Thyroid gland (tissue), 4 donors: ENCODE results near the gene HIVEP3. TPM values are rescaled to one million over a fixed set of nuclear protein-coding genes. Genes with fewer than 3 reads are reported as not detected.

Experiments
- DNase-seq, 2 donors: peaks; one replicate each; pipeline ENCODE4 v3.0.0-alpha.2; 2019
- H3K27ac ChIP-seq, 3 donors: fragments of 200-600 bp; sonication (generic); 1 replicate in 2 of 3; 2 replicates in 1 of 3; pipeline ENCODE4 v1.5.1; 2016 to 2019; ENCODE audit warnings: mild to moderate bottlenecking in 1 of 3, moderate library complexity in 1 of 3
- H3K27me3 ChIP-seq: fragments of 200-600 bp; sonication (generic); one replicate; pipeline ENCODE4 v1.5.1; 2019
- H3K36me3 ChIP-seq, 2 donors: fragments of 200-600 bp; sonication (generic); one replicate each; pipeline ENCODE4 v1.5.1; 2016 to 2019
- H3K4me1 ChIP-seq, 2 donors: fragments of 200-600 bp; sonication (generic); one replicate each; pipeline ENCODE4 v1.5.1; 2017 to 2019
- H3K4me3 ChIP-seq, 3 donors: fragments of 200-600 bp; sonication (generic); replicated peaks in 1 of 3; 1 replicate in 2 of 3; 2 replicates in 1 of 3; pipeline ENCODE4 v1.5.1; 2016; ENCODE audit warnings: mild to moderate bottlenecking in 1 of 3
- H3K9me3 ChIP-seq: fragments of 200-600 bp; sonication (generic); one replicate; pipeline ENCODE4 v1.5.1; 2017
- CTCF ChIP-seq, 6 experiments: fragments of 200-600 bp in 3 of 6; fragments of 450-650 bp in 3 of 6; sonication (generic) in 3 of 6; IDR thresholded peaks; one replicate each; pipeline ENCODE4 v1.5.1; 2016 to 2019; ENCODE audit warnings: antibody characterized with exemption in 6 of 6, mild to moderate bottlenecking in 2 of 6, inconsistent platforms in 1 of 6, moderate library complexity in 1 of 6
- POLR2A ChIP-seq, 2 donors: fragments of 450-650 bp; IDR thresholded peaks; one replicate each; pipeline ENCODE4 v1.6.1; 2017; ENCODE audit warnings: antibody characterized with exemption in 2 of 2, mild to moderate bottlenecking in 2 of 2, moderate library complexity in 1 of 2
- WGBS, 2 donors: methylation state at CpG; one replicate each; pipeline ENCODE4 v1.1.5; 2017; 5-methylcytosine and 5-hydroxymethylcytosine counted together
- intact Hi-C: fragments of 100-400 bp; cut with DNase I; formaldehyde crosslinking; loops from one replicate; pipeline ENCODE4 v1.15.1; 2023
- total RNA-seq, 4 donors: library from RNA; depleted of rRNA; stranded (reverse); fragments of >200 nt; gene quantifications; one replicate each; pipeline ENCODE4 v1.2.3, GENCODE V29; 2016

Gene HIVEP3
- total RNA-seq, 4 donors from 2014 or later, result 9.7 to 13.5 (median 12.5) TPM

- intact Hi-C loops, result no loop called here
- Histone ChIP-seq H3K9me3 (no peaks in the 10 kb centered on the region), H3K27ac (no peak overlapping the region), H3K36me3 (no peaks in the 10 kb centered on the region), H3K27me3 (no peaks in the 10 kb centered on the region), H3K4me3 (no peak overlapping the region), H3K4me1 (peaks cover 8 to 29% of the 10 kb centered on the region in 2 donors)
- DNase-seq, result no peak
- TF ChIP-seq POLR2A (IDR thresholded peaks at IDR 0.05), result no peak
- TF ChIP-seq CTCF (IDR thresholded peaks at IDR 0.05), result no peak
- WGBS, 2 donors, result 93 to 96% methylated on average over 17 to 23 of the region's 27 CpGs
Observed at GRCh38 chr1:41512701-41513382, 405.9 kb downstream of the HIVEP3 start.

- no peaks in the 10 kb centered on the region for H3K36me3 ChIP-seq
- H3K9me3 ChIP-seq, result no peaks in the 10 kb centered on the region
- H3K27ac ChIP-seq, result no peak overlapping the region
- no peaks in the 10 kb centered on the region for H3K27me3 ChIP-seq
- peaks cover 8 to 20% of the 10 kb centered on the region in 2 donors for H3K4me1 ChIP-seq
- no peak for TF ChIP-seq POLR2A (IDR thresholded peaks at IDR 0.05)
- no peak for TF ChIP-seq CTCF (IDR thresholded peaks at IDR 0.05)
- H3K4me3 ChIP-seq, result no peak overlapping the region
- 94 to 96% methylated on average over 3 to 7 of the region's 7 CpGs for WGBS, 2 donors
- intact Hi-C loops, result no loop called here
- no peak for DNase-seq
Observed at GRCh38 chr1:41511239-41511540, 407.5 kb downstream of the HIVEP3 start.

- WGBS, 2 donors, result 94 to 96% methylated on average over 16 to 24 of the region's 41 CpGs
Observed at GRCh38 chr1:41510531-41511238, 408.0 kb downstream of the HIVEP3 start.

GRCh38 chr1:41509270-41509671 lies 409.5 kb downstream of the HIVEP3 start:
- no peak for DNase-seq
- Histone ChIP-seq H3K27me3 (no peaks in the 10 kb centered on the region), H3K4me1 (peaks cover 0 to 3% of the 10 kb centered on the region in 2 donors), H3K36me3 (no peaks in the 10 kb centered on the region), H3K27ac (no peak overlapping the region), H3K4me3 (no peak overlapping the region), H3K9me3 (no peaks in the 10 kb centered on the region)
- TF ChIP-seq POLR2A (IDR thresholded peaks at IDR 0.05) (no peak), CTCF (IDR thresholded peaks at IDR 0.05) (no peak)
- intact Hi-C loops, result no loop called here
- WGBS, 2 donors, result 83 to 85% methylated on average over 9 of the region's 9 CpGs

More at GRCh38 chr1:41510531-41511238, 408.0 kb downstream of the HIVEP3 start:
- DNase-seq, result no peak
- H3K4me3 ChIP-seq, result no peak overlapping the region
- H3K9me3 ChIP-seq, result no peaks in the 10 kb centered on the region
- intact Hi-C loops, result no loop called here
- no peaks in the 10 kb centered on the region for H3K36me3 ChIP-seq
- H3K27me3 ChIP-seq, result no peaks in the 10 kb centered on the region
- H3K4me1 ChIP-seq, result peaks cover 5 to 15% of the 10 kb centered on the region in 2 donors
- no peak overlapping the region for H3K27ac ChIP-seq
- TF ChIP-seq POLR2A (IDR thresholded peaks at IDR 0.05) (no peak), CTCF (IDR thresholded peaks at IDR 0.05) (no peak)

- H3K4me3 ChIP-seq, result no peak overlapping the region
- intact Hi-C loops, result no loop called here
- TF ChIP-seq CTCF (IDR thresholded peaks at IDR 0.05) (no peak), POLR2A (IDR thresholded peaks at IDR 0.05) (no peak)
- H3K4me1 ChIP-seq, result peaks cover 2 to 12% of the 10 kb centered on the region in 2 donors
- WGBS, 2 donors, result 68 to 79% methylated on average over 2 of the region's 2 CpGs
- no peak for DNase-seq
- no peaks in the 10 kb centered on the region for H3K36me3 ChIP-seq
- no peaks in the 10 kb centered on the region for H3K9me3 ChIP-seq
- H3K27me3 ChIP-seq, result no peaks in the 10 kb centered on the region
- no peak overlapping the region for H3K27ac ChIP-seq
Observed at GRCh38 chr1:41508290-41508689, 410.4 kb downstream of the HIVEP3 start.
